BE2C (cell line): Measurements from ENCODE around the gene FDXR.

Experiments used
- DNase-seq: peaks from one replicate; pipeline ENCODE4 v3.0.0-alpha.2; 2020
- H3K27me3 ChIP-seq: fragments of 250-450 bp; sonication (Bioruptor Pico); 2 replicates; pipeline ENCODE4 v1.5.1; 2020; ENCODE audit warnings: mild to moderate bottlenecking
- H3K36me3 ChIP-seq: fragments of 250-450 bp; sonication (Bioruptor Pico); 2 replicates; pipeline ENCODE4 v1.5.1; 2020; ENCODE audit warnings: mild to moderate bottlenecking
- H3K4me1 ChIP-seq: fragments of 250-450 bp; sonication (Bioruptor Pico); 2 replicates; pipeline ENCODE4 v1.5.1; 2020
- H3K4me3 ChIP-seq: 2 replicates; pipeline ENCODE4 v1.5.1; 2011; ENCODE audit warnings: low read depth, low read length
- H3K9me3 ChIP-seq: fragments of 250-450 bp; sonication (Bioruptor Pico); 2 replicates; pipeline ENCODE4 v1.5.1; 2020
- CTCF ChIP-seq: IDR thresholded peaks from 2 replicates; pipeline ENCODE4 v1.5.1; 2012; ENCODE audit warnings: mild to moderate bottlenecking, low read depth, low read length

FDXR gene

GRCh38 chr17:74860872-74861661, 11.7 kb downstream of the FDXR start:
- no peak for DNase-seq
- H3K4me1 ChIP-seq: 0 out of 2 replicates have a peak, but pooled peaks cover 6% of the 10 kb centered on the region
- TF ChIP-seq CTCF: no peak
- no peaks in the 10 kb centered on the region for H3K36me3 ChIP-seq
- no peaks in the 10 kb centered on the region for H3K9me3 ChIP-seq
- H3K4me3 ChIP-seq: no peak overlapping the region
- H3K27me3 ChIP-seq: peaks cover 40% of the 10 kb centered on the region

- no peaks in the 10 kb centered on the region for H3K9me3 ChIP-seq
- H3K4me1 ChIP-seq: 0 out of 2 replicates have a peak, but pooled peaks cover 6% of the 10 kb centered on the region
- no peak for DNase-seq
- H3K27me3 ChIP-seq: peaks cover 40% of the 10 kb centered on the region
- TF ChIP-seq CTCF: no peak
- H3K36me3 ChIP-seq: no peaks in the 10 kb centered on the region
- H3K4me3 ChIP-seq: no peak overlapping the region
Observed at GRCh38 chr17:74860229-74860871, 12.4 kb downstream of the FDXR start.

- Histone ChIP-seq H3K4me3 (peak within 1 kb of the TSS; percentile 19; the same call in 1 of the 2 replicates), H3K36me3 (no peaks in the 10 kb centered on the region), H3K4me1 (0 out of 2 replicates have a peak, but pooled peaks cover 6% of the 10 kb centered on the region), H3K9me3 (no peaks in the 10 kb centered on the region), H3K27me3 (peaks cover 40% of the 10 kb centered on the region)
- 0 out of 2 replicates have a peak, but pooled peaks have one; percentile 1 for TF ChIP-seq CTCF
- DNase-seq: peak; percentile 46
Observed at GRCh38 chr17:74859459-74860228, 13.2 kb downstream of the FDXR start, which contains the start of gene GRIN2C. Gene GRIN2C (minus strand): TSS chr17:74859885. CDS start chr17:74855092, 4,793 bp downstream.

GRCh38 chr17:74858672-74859458, 13.9 kb downstream of the FDXR start:
- no peak overlapping the region for H3K4me3 ChIP-seq
- H3K9me3 ChIP-seq: no peaks in the 10 kb centered on the region
- DNase-seq: no peak
- peaks cover 43% of the 10 kb centered on the region for H3K27me3 ChIP-seq
- TF ChIP-seq CTCF: no peak
- no peaks in the 10 kb centered on the region for H3K36me3 ChIP-seq
- H3K4me1 ChIP-seq: 0 out of 2 replicates have a peak, but pooled peaks cover 6% of the 10 kb centered on the region

GRCh38 chr17:74857191-74857590, 15.6 kb downstream of the FDXR start:
- DNase-seq: no peak
- H3K36me3 ChIP-seq: no peaks in the 10 kb centered on the region
- H3K4me1 ChIP-seq: 0 out of 2 replicates have a peak, but pooled peaks cover 6% of the 10 kb centered on the region
- H3K9me3 ChIP-seq: no peaks in the 10 kb centered on the region
- H3K4me3 ChIP-seq: no peak overlapping the region
- no peak for TF ChIP-seq CTCF
- peaks cover 47% of the 10 kb centered on the region for H3K27me3 ChIP-seq
